ENCODE data around the gene FURIN.
A peak's percentile ranks its signal among the peaks of the same experiment; 100 is the strongest.

FURIN gene

GRCh38 chr15:90869601-90870353 is 1.4 kb downstream of the FURIN start (continued):
- TF ChIP-seq WT1 (tag by site-specific recombination; IDR thresholded peaks at IDR 0.05) (no peak), ZBTB8A (tag by site-specific recombination; IDR thresholded peaks at IDR 0.05) (peak; percentile 39; the same call in 1 of the 2 replicates), SCRT1 (tag by site-specific recombination; IDR thresholded peaks at IDR 0.05; ENCODE audit: borderline replicate concordance) (no peak), GLI4 (tag by site-specific recombination; IDR thresholded peaks at IDR 0.05) (no peak), ZNF175 (tag by site-specific recombination; IDR thresholded peaks at IDR 0.05) (no peak), ZNF544 (tag by site-specific recombination; IDR thresholded peaks at IDR 0.05) (no peak), ZIC2 (tag by site-specific recombination; IDR thresholded peaks at IDR 0.05) (peak; percentile 35), ZNF830 (tag by site-specific recombination; IDR thresholded peaks at IDR 0.05; ENCODE audit: low read depth) (no peak), ZNF777 (tag by site-specific recombination; IDR thresholded peaks at IDR 0.05; ENCODE audit: borderline replicate concordance) (no peak), ZNF24 (tag by site-specific recombination; IDR thresholded peaks at IDR 0.05) (peak; percentile 21; the same call in 1 of the 2 replicates), ZSCAN16 (tag by site-specific recombination; IDR thresholded peaks at IDR 0.05) (no peak), ZNF791 (tag by site-specific recombination; IDR thresholded peaks at IDR 0.05) (no peak), SP7 (tag by site-specific recombination; IDR thresholded peaks at IDR 0.05) (peak; percentile 83), ZFP37 (tag by site-specific recombination; IDR thresholded peaks at IDR 0.05) (no peak), ZNF776 (tag by site-specific recombination; IDR thresholded peaks at IDR 0.05; ENCODE audit: borderline replicate concordance) (no peak), ZNF324 (tag by site-specific recombination; IDR thresholded peaks at IDR 0.05) (no peak), ZBTB17 (tag by site-specific recombination; IDR thresholded peaks at IDR 0.05) (peak; percentile 54; the same call in 1 of the 2 replicates)

GRCh38 chr15:90870354-90871138 is 2.2 kb downstream of the FURIN start:
- ChIA-PET POLR2A (interaction anchor here (0.6 to 3.0 kb wide), 6 partner anchors 14 to 603 kb away, joined by 3 to 16 read pairs (median 3); partner anchors contain the start of genes BLM, FES, HDDC3 and RCCD1), CTCF (interaction anchor here (0.6 to 1.4 kb wide), 4 partner anchors 62 to 153 kb away, joined by 3 to 8 read pairs (median 3); partner anchors contain the start of gene HDDC3)
- H3K4me1 ChIP-seq (ENCODE audit: control insufficient read depth, insufficient read depth, low read length), result peaks cover 54% of the 10 kb centered on the region
- TF ChIP-seq SP7 (tag by site-specific recombination; IDR thresholded peaks at IDR 0.05) (peak; percentile 37; the same call in 1 of the 2 replicates), ZBTB20 (tag by site-specific recombination; IDR thresholded peaks at IDR 0.05) (peak; percentile 96), ZNF639 (tag by site-specific recombination; IDR thresholded peaks at IDR 0.05) (0 out of 2 replicates have a peak, but pooled peaks have one; percentile 34), ZNF335 (tag by site-specific recombination; conservative IDR thresholded peaks at IDR 0.05) (peak; percentile 92; the same call in 1 of the 2 replicates), TCF7L2 (IDR thresholded peaks at IDR 0.05; ENCODE audit: borderline replicate concordance, low read depth, low read length) (no peak), KLF1 (tag by site-specific recombination; IDR thresholded peaks at IDR 0.05) (no peak), SCRT1 (tag by site-specific recombination; IDR thresholded peaks at IDR 0.05; ENCODE audit: borderline replicate concordance) (no peak), ZXDB (tag by site-specific recombination; IDR thresholded peaks at IDR 0.05) (0 out of 2 replicates have a peak, but pooled peaks have one; percentile 33), ZNF664 (tag by site-specific recombination; IDR thresholded peaks at IDR 0.05) (peak; percentile 42; the same call in 1 of the 2 replicates)
- TF ChIP-seq, protein P1, sequence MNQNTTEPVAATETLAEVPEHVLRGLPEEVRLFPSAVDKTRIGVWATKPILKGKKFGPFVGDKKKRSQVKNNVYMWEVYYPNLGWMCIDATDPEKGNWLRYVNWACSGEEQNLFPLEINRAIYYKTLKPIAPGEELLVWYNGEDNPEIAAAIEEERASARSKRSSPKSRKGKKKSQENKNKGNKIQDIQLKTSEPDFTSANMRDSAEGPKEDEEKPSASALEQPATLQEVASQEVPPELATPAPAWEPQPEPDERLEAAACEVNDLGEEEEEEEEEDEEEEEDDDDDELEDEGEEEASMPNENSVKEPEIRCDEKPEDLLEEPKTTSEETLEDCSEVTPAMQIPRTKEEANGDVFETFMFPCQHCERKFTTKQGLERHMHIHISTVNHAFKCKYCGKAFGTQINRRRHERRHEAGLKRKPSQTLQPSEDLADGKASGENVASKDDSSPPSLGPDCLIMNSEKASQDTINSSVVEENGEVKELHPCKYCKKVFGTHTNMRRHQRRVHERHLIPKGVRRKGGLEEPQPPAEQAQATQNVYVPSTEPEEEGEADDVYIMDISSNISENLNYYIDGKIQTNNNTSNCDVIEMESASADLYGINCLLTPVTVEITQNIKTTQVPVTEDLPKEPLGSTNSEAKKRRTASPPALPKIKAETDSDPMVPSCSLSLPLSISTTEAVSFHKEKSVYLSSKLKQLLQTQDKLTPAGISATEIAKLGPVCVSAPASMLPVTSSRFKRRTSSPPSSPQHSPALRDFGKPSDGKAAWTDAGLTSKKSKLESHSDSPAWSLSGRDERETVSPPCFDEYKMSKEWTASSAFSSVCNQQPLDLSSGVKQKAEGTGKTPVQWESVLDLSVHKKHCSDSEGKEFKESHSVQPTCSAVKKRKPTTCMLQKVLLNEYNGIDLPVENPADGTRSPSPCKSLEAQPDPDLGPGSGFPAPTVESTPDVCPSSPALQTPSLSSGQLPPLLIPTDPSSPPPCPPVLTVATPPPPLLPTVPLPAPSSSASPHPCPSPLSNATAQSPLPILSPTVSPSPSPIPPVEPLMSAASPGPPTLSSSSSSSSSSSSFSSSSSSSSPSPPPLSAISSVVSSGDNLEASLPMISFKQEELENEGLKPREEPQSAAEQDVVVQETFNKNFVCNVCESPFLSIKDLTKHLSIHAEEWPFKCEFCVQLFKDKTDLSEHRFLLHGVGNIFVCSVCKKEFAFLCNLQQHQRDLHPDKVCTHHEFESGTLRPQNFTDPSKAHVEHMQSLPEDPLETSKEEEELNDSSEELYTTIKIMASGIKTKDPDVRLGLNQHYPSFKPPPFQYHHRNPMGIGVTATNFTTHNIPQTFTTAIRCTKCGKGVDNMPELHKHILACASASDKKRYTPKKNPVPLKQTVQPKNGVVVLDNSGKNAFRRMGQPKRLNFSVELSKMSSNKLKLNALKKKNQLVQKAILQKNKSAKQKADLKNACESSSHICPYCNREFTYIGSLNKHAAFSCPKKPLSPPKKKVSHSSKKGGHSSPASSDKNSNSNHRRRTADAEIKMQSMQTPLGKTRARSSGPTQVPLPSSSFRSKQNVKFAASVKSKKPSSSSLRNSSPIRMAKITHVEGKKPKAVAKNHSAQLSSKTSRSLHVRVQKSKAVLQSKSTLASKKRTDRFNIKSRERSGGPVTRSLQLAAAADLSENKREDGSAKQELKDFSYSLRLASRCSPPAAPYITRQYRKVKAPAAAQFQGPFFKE (tag by site-specific recombination; IDR thresholded peaks at IDR 0.05; ENCODE audit: borderline replicate concordance), result no peak
- peak overlapping the region; percentile 96 for H3K27ac ChIP-seq (ENCODE audit: extremely low read depth, low read depth, low read length)
- H3K36me3 ChIP-seq (ENCODE audit: control insufficient read depth in 2 of 2, insufficient read depth in 1 of 2, low read length in 2 of 2), result peaks cover 4 to 6% of the 10 kb centered on the region in 2 experiments; a peak in 2 of 3 replicates
- H3K9me3 ChIP-seq (ENCODE audit: control insufficient read depth, insufficient read depth, low read depth, low read length), result no peaks in the 10 kb centered on the region
- H3K4me3 ChIP-seq (ENCODE audit: low read depth, low read length), result peak overlapping the region; percentile 75

Data from HEK293 (cell line).